ENCODE data around the gene PSD4.

GRCh38 chr2:113207021-113207420 lies 33.2 kb downstream of the PSD4 start:
- no peak for TF ChIP-seq PATZ1 (CRISPR knock-in tag; IDR thresholded peaks at IDR 0.05; ENCODE audit: borderline replicate concordance)
- no peak for TF ChIP-seq ARNTL (CRISPR knock-in tag; IDR thresholded peaks at IDR 0.05; ENCODE audit: borderline replicate concordance, low read depth)
- TF ChIP-seq ZFP3 (CRISPR knock-in tag; IDR thresholded peaks at IDR 0.05) = no peak
- no peak for TF ChIP-seq ESRRG (CRISPR knock-in tag; IDR thresholded peaks at IDR 0.05)
- TF ChIP-seq TCF4 (CRISPR knock-in tag; IDR thresholded peaks at IDR 0.05; ENCODE audit: borderline replicate concordance) = no peak
- TF ChIP-seq TSHZ2 (CRISPR knock-in tag; IDR thresholded peaks at IDR 0.05) = no peak
- no peak for TF ChIP-seq CREB5 (CRISPR knock-in tag; IDR thresholded peaks at IDR 0.05; ENCODE audit: low read depth)

All from SK-N-SH treated with all-trans-retinoic acid at 6 μM for 48 hours (cell line).